ENCODE results near the gene UQCRH. TPM values are rescaled to one million over a fixed set of nuclear protein-coding genes. Genes with fewer than 3 reads are reported as not detected.

UQCRH gene
- total RNA-seq, 1 experiment from 2014 or later: 663 TPM

DNA sequence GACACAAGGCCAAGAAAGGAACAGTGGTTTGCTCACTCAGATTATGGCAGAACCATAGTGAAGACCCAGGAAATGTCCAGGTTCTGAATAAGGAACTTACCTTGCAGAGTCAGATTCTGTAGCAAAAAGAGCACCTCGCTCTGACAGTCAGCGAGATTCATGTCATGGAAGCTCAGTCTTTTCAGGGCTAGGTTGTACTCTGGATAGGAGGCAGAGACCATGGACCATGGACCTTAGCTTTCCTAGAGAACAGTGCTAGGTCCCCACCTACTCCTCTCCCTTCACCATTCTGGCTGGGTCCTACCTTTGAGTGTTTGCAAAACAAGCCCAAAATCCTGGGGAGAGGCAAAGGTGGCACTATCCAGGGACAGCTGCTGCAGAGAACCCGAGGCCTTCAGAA, 23.4 kb upstream of the UQCRH start:
- Mint-ChIP-seq H3K4me1 (no peaks in the 10 kb centered on the region), H3K9me3 (no peaks in the 10 kb centered on the region), H3K27ac (no peak overlapping the region), H3K27me3 (ENCODE audit: low read depth) (no peaks in the 10 kb centered on the region), H3K36me3 (peaks cover 33% of the 10 kb centered on the region), H3K4me3 (no peak overlapping the region)
- CTCF ChIA-PET: no interaction called here
- TF ChIP-seq RELA (CRISPR knock-in tag; IDR thresholded peaks at IDR 0.05; ENCODE audit: borderline replicate concordance) (no peak), ZSCAN18 (CRISPR knock-in tag; IDR thresholded peaks at IDR 0.05) (no peak), MLX (CRISPR knock-in tag; IDR thresholded peaks at IDR 0.05) (no peak), RORB (CRISPR knock-in tag; IDR thresholded peaks at IDR 0.05) (no peak), NR3C1 (CRISPR knock-in tag; conservative IDR thresholded peaks at IDR 0.05; ENCODE audit: low read depth) (no peak), FOXK1 (CRISPR knock-in tag; IDR thresholded peaks at IDR 0.05) (no peak), CBFB (CRISPR knock-in tag; IDR thresholded peaks at IDR 0.05; ENCODE audit: low read depth) (no peak), ZNF121 (CRISPR knock-in tag; IDR thresholded peaks at IDR 0.05) (no peak), PRRX2 (CRISPR knock-in tag; IDR thresholded peaks at IDR 0.05) (no peak)
- ATAC-seq: no peak
- no peak for DNase-seq (ENCODE audit: low spot score)
- POLR2A ChIA-PET: no interaction called here

DNA sequence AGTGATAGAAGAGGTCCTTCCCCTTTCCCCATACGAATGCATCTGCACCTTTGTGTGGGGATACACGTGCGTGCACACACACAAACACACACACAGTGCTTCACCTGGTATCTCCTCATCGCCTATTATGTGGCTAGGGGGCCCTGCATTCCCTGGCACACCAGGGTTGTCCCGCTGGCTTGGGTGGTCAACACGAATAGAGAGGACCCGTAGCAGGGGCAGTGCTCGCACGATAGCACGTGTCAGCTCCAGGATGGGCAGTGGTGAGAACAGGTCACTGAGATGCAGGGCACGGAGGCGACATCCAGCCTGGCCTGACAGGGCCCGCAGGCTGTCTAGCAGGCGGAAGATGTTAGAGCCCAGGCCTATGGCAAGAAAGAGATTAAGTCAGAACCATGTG, 22.5 kb upstream of the UQCRH start:
- ATAC-seq (no peak), DNase-seq (ENCODE audit: low spot score) (no peak)
- no peaks in the 10 kb centered on the region for H3K9me3 Mint-ChIP-seq
- H3K36me3 Mint-ChIP-seq: peaks cover 26% of the 10 kb centered on the region
- TF ChIP-seq ATF2 (CRISPR knock-in tag; IDR thresholded peaks at IDR 0.05; ENCODE audit: borderline replicate concordance, low read depth) (no peak), ZNF138 (CRISPR knock-in tag; conservative IDR thresholded peaks at IDR 0.05) (no peak), ERG (CRISPR knock-in tag; IDR thresholded peaks at IDR 0.05) (no peak), ZNF232 (CRISPR knock-in tag; IDR thresholded peaks at IDR 0.05) (no peak), ZNF396 (CRISPR knock-in tag; IDR thresholded peaks at IDR 0.05; ENCODE audit: borderline replicate concordance) (no peak), GABPB1 (CRISPR knock-in tag; IDR thresholded peaks at IDR 0.05) (no peak), CBFB (CRISPR knock-in tag; IDR thresholded peaks at IDR 0.05; ENCODE audit: low read depth) (no peak)
- TF ChIP-seq, protein P1, sequence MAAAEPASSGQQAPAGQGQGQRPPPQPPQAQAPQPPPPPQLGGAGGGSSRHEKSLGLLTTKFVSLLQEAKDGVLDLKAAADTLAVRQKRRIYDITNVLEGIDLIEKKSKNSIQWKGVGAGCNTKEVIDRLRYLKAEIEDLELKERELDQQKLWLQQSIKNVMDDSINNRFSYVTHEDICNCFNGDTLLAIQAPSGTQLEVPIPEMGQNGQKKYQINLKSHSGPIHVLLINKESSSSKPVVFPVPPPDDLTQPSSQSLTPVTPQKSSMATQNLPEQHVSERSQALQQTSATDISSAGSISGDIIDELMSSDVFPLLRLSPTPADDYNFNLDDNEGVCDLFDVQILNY (CRISPR knock-in tag; IDR thresholded peaks at IDR 0.05): no peak
- CTCF ChIA-PET: no interaction called here
- no peak overlapping the region; the same call in 1 of the 2 replicates for H3K27ac Mint-ChIP-seq
- no peaks in the 10 kb centered on the region for H3K4me1 Mint-ChIP-seq
- POLR2A ChIA-PET: no interaction called here
- no peaks in the 10 kb centered on the region for H3K27me3 Mint-ChIP-seq (ENCODE audit: low read depth)
- H3K4me3 Mint-ChIP-seq: no peak overlapping the region

DNA sequence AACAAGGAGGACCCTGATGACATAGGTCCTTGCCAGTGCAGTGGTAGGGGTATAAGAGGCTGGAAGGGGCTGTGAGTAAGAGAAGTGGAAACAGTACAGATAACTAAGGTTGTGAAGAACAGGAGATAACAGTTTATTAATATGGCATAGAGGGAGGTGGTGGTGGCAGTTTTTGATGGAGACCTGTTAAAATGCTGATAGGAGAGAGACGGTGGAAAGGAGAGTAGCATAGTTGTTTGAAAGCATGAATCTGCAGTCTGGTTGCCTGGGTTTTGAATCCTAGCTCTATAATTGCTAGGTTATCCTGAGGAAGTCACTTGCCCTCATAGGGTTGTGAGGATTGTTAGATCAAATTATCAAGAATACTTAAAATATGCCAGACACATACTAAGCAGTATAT, 19.4 kb upstream of the UQCRH start:
- POLR2A ChIA-PET: interaction anchor here (1.0 kb wide), 1 partner anchor 17 kb away, joined by 3 read pairs; no protein-coding TSS in a partner anchor
- peaks cover 10% of the 10 kb centered on the region for H3K36me3 Mint-ChIP-seq
- H3K9me3 Mint-ChIP-seq: no peaks in the 10 kb centered on the region
- ATAC-seq (no peak), DNase-seq (ENCODE audit: low spot score) (no peak)
- H3K27me3 Mint-ChIP-seq (ENCODE audit: low read depth): no peaks in the 10 kb centered on the region
- no peaks in the 10 kb centered on the region for H3K4me1 Mint-ChIP-seq
- no peak overlapping the region for H3K4me3 Mint-ChIP-seq
- CTCF ChIA-PET: interaction anchor here (0.6 to 1.4 kb wide), 4 partner anchors 9 to 64 kb away, joined by 3 to 6 read pairs (median 4); partner anchors contain the start of gene RAD54L
- no peak overlapping the region for H3K27ac Mint-ChIP-seq
- TF ChIP-seq OVOL2 (CRISPR knock-in tag; IDR thresholded peaks at IDR 0.05; ENCODE audit: borderline replicate concordance): no peak
- TF ChIP-seq NFATC4 (CRISPR knock-in tag; IDR thresholded peaks at IDR 0.05): no peak
- TF ChIP-seq ZNF423 (CRISPR knock-in tag; IDR thresholded peaks at IDR 0.05): no peak
- TF ChIP-seq FOXP1 (CRISPR knock-in tag; IDR thresholded peaks at IDR 0.05; ENCODE audit: borderline replicate concordance): no peak
- TF ChIP-seq ZNF416 (CRISPR knock-in tag; IDR thresholded peaks at IDR 0.05): no peak
- TF ChIP-seq SOX15 (CRISPR knock-in tag; IDR thresholded peaks at IDR 0.05): no peak
- TF ChIP-seq, protein P2, sequence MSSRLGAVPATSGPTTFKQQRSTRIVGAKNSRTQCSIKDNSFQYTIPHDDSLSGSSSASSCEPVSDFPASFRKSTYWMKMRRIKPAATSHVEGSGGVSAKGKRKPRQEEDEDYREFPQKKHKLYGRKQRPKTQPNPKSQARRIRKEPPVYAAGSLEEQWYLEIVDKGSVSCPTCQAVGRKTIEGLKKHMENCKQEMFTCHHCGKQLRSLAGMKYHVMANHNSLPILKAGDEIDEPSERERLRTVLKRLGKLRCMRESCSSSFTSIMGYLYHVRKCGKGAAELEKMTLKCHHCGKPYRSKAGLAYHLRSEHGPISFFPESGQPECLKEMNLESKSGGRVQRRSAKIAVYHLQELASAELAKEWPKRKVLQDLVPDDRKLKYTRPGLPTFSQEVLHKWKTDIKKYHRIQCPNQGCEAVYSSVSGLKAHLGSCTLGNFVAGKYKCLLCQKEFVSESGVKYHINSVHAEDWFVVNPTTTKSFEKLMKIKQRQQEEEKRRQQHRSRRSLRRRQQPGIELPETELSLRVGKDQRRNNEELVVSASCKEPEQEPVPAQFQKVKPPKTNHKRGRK (CRISPR knock-in tag; IDR thresholded peaks at IDR 0.05; ENCODE audit: borderline replicate concordance): no peak
- TF ChIP-seq, protein P3, sequence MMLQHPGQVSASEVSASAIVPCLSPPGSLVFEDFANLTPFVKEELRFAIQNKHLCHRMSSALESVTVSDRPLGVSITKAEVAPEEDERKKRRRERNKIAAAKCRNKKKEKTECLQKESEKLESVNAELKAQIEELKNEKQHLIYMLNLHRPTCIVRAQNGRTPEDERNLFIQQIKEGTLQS (CRISPR knock-in tag; conservative IDR thresholded peaks at IDR 0.05): no peak
- TF ChIP-seq SMAD3 (CRISPR knock-in tag; IDR thresholded peaks at IDR 0.05; ENCODE audit: borderline replicate concordance): no peak
- no peak for TF ChIP-seq HMGA2 (CRISPR knock-in tag; IDR thresholded peaks at IDR 0.05)
- no peak for TF ChIP-seq RELA (CRISPR knock-in tag; IDR thresholded peaks at IDR 0.05; ENCODE audit: borderline replicate concordance)
- no peak for TF ChIP-seq ZBTB21 (CRISPR knock-in tag; IDR thresholded peaks at IDR 0.05; ENCODE audit: borderline replicate concordance)
- no peak for TF ChIP-seq TEAD4 (CRISPR knock-in tag; IDR thresholded peaks at IDR 0.05)
